HK-2 (cell line): ENCODE data around the gene AARSD1.
"Not testable (repeated sequence)": the region's sequence is repeated elsewhere in the genome, so short reads cannot be mapped to it uniquely, and the experiment has no call there.

ENCODE experiments used
- DNase-seq: peaks from one replicate; pipeline ENCODE4 v3.0.0-alpha.2; 2018; ENCODE audit not compliant: unreplicated experiment

AARSD1 gene

DNA sequence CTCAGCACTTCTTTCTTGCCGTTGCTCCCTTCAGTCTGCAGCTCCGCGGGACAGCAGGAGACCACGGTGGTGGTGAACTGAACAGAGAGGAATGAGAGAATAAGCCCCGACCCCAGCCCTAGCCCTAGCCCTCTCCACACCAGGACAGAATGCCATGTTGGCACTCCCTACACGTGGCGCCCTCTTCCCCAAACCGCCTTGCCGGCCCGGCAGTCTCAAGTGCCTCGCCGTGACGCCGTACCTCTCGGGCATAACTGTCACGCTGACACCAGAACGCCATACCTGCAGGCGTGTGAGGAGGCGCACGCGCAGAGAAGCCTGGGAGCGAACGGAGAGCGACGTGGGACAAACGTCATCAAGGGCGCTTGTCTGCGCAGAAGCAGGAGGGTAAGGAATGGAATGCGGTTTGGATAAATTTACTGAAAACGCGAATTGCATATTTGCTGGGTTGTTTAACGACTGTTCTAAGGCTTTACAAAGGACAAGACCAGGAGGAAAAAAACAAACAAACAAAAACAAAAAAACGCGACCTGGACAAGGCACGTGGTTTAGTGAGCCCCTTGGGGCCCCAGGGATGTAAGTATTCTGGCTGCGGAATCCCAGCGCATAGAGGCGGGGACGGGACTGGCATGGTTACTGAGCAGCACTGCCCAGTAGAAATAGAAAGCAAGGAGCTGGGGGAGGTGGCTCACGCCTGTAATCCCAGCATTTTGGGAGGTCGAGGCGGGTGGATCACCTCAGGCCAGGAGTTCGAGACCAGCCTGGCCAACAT is at the start of gene AARSD1:
AARSD1 (minus strand) TSS at position 294 of the 772 bp plus-strand sequence; CDS start at position 280, 14 bp downstream.
- peak; percentile 88 for DNase-seq

- no peak for DNase-seq
Observed at GRCh38 chr17:43013296-43013695, 49.0 kb upstream of the AARSD1 start.

GRCh38 chr17:43011728-43012472 is 47.6 kb upstream of the AARSD1 start:
- no peak for DNase-seq

DNA sequence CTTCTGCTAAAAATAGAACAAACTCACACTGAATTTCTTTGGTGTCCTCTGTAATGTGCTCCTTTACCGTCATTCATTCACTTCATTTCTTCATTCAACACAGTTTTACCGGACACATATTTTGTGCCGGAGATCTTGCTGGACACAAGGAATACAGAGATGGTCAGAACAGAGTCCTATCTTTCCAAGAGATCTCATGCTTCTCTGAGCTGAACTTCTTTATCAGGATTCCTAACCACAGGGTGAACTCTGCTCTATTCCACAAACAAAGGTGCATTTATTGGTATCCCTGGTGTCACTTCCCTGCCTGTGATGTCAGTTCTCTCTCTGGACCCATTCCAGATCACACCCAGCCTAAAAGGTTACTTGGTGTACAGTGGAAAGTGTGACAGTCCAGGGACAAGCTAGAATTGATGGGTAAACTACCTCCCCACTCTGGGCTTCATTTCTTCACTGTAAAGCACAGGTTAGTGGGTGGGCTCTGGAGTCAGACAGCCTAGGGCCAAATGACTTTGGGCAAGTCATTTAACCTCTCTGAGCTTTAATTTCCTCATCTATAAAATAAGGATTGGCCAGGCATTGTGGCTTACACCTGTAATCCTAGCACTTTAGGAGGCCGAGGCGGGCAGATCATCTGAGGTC is 46.5 kb upstream of the AARSD1 start:
- DNase-seq, result no peak

DNA sequence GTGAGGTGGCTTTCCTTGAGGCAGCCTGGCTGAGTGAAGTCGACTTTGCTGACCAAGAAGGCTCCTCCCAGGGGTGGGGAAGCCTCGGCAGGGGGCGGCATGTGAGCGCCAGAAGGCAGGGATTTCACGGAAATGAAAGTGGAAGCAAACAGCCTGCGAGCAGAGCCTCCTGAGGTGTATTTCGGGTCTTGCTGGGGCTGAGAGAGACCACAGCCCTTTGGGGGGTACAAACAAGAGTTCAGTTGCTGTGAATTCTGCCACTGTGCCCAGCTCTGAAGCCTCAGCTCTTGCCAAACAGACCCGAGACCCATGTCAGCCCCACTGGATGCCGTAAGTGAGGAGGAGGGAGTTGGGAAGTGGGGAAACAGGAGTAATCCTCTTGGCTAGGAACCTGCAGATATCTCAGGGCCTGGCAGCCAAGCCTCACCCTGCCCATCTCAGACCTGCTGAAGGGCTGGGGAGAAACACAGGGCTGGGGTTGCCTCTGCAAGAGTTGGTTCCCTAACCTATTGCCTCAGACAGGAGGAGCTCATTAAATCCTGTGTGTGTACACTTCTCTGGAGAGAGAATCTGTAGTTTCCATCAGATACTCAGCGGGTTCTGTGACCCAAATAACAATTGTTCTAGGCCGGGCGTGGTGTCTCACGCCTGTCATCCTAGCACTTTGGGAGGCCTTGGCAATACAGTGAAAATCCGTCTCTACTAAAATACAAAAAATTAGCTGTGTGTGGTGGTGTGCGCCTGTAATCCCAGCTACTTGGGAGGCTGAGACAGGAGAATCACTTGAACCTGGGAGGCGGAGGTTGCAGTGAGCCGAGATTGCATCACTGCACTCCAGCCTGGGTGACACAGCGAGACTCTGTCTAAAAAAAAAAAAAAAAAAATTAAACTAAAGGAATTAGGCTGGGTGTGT is 42.6 kb upstream of the AARSD1 start, which contains the start of gene IFI35:
IFI35 (plus strand) TSS at position 146 of the 913 bp plus-strand sequence; CDS start at position 310, 164 bp downstream.
- DNase-seq, result peak; percentile 82

DNA sequence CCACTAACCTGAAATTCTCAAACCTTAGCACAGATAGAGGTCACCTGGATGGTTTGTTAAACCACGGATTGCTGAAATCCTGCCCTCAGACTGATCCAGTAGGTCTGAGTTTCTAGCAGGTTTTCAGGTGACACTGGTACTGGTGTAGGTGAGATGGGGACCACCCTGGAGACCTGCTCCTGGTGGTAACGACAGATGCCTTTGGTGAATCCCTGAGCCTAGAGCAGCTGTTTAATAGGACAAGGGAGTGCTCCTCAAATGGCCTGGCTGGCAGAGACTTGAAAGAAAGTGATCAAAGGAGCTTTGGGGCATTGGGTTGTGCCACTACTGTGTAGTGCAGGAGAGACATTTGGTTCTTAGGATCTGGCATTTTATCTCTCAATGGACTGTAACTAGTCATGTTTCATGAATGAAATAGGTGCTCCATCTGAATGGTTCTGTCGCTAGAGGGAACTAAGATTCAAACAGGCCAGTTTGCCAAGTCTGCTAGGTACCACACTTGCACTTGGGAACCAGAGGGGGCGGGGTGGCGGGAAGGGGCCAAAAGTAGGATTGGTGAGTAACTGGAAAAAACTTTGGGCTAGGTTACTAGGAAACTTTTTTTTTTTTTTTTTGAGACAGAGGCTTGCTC is 39.4 kb upstream of the AARSD1 start:
- DNase-seq, result peak; percentile 67

- DNase-seq, result not testable (repeated sequence)
Observed at GRCh38 chr17:43000894-43001293, 36.6 kb upstream of the AARSD1 start.

- DNase-seq, result no peak
Observed at GRCh38 chr17:42999003-42999525, 34.8 kb upstream of the AARSD1 start.

- peak; percentile 97 for DNase-seq
Observed at GRCh38 chr17:42997984-42998938, 34.0 kb upstream of the AARSD1 start, which contains the start of gene RPL27. TSS of gene RPL27 (plus strand) at chr17:42998419. CDS start at chr17:42998751, 332 bp downstream.

DNA sequence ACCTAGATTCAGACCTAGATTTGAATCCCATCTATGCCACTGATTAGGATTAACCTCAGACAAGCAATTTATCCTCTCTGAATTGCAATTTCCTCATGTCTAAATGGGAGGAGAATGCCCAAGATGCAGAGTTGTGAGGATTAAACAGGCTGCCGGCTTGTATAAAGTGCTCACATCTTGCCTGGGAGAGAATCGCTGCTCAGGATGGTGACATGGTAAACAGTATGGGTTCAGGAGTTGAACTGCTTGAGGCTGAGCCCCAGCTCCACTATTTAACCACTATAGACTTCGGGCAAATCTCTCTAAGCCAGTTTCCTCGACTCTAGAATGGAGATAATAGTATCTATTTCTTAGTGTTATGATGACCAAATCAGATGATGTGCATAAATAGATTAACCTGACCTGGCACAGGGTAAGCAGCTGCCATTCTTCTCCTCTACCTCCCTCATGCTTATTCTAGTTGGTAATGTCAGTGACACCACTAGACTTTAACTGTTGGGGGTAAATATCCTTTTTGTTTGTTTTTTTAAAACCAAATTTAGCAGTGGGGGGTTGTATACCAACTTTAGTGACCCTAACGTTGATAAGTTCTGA is 33.2 kb upstream of the AARSD1 start:
- no peak for DNase-seq

- DNase-seq, result not testable (repeated sequence)
Observed at GRCh38 chr17:42993913-42994312, 29.7 kb upstream of the AARSD1 start.

GRCh38 chr17:42992872-42993271 is 28.6 kb upstream of the AARSD1 start:
- DNase-seq, result no peak

DNA sequence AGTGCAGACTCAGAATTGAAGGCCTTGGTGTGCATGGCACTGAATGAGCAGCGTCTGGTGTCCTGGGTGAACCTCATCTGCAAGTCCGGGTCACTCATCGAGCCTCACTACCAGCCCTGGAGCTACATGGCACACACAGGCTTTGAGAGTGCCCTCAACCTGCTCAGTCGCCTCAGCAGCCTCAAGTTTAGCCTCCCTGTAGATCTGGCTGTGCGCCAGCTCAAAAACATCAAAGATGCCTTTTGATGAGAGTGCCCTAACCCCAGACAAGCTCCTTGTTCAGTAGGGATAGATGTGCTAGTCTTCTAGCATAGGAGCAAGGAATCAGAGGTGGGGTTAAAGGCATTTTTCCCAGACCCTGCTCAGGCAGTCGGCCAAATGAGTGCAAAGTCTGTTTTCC is 27.2 kb upstream of the AARSD1 start:
- DNase-seq, result no peak

DNA sequence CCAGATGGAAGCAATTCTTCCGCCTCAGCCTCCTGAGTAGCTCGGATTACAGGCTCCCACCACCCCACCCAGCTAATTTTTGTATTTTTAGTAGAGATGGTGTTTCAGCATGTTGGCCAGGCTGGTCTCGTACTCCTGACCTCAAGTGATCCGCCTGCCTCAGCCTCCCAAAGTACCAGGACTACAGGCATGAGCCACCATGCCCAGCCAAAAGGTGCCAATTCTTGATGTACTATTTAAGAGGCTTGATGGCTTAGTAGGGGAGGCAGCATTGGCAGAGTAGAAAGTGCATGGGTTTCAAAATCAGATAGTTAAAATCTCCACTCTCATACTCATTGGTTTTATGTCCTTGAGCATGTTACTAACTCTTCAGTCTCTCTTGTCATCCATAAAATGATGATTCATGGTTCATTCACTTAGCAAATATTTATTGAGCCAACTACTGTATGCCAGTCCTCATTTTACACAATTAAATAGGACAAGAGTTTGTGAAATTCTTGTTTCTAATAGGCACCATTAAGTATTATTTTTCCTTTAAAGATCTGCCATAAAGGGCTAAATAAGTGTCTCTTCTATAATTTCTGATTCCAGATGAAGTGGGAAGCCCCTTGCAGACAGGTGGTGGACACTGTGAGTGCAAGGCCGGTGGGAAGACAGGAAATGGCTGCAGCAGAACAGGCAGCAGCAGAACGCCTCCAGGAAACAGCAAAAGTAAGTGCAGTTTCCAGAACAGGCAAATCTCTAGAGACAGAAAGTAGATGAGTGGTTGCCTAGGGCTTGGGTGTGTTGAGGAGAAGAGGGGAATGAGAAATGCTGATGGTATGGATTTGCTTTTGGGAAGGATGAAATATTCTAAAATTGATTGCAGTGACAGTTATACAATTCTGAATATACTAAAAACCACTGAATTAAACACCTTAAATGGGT is 25.7 kb upstream of the AARSD1 start:
- no peak for DNase-seq

- no peak for DNase-seq
Observed at GRCh38 chr17:42989141-42989540, 24.9 kb upstream of the AARSD1 start.

GRCh38 chr17:42985225-42985624 is 21.0 kb upstream of the AARSD1 start:
- no peak for DNase-seq

- DNase-seq, result no peak
Observed at GRCh38 chr17:42982266-42982665, 18.0 kb upstream of the AARSD1 start.
